Gastroesophageal sphincter (tissue), 4 donors: Measurements from ENCODE around the gene MOCS3. TPM values are rescaled to one million over a fixed set of nuclear protein-coding genes. Genes with fewer than 3 reads are reported as not detected.

Experiments used
- ATAC-seq: fragments of 150-250 bp; one replicate; pipeline ENCODE4 v1.9.1; 2016; ENCODE audit warnings: mild to moderate bottlenecking, moderate library complexity
- H3K27ac ChIP-seq, 4 donors: fragments of 200-600 bp; sonication (generic) in 3 of 4; 1 replicate in 3 of 4; 2 replicates in 1 of 4; pipeline ENCODE4 v1.5.1; 2016 to 2019
- H3K27me3 ChIP-seq: fragments of 200-600 bp; sonication (generic); one replicate; pipeline ENCODE4 v1.5.1; 2019
- H3K36me3 ChIP-seq, 2 donors: fragments of 200-600 bp; sonication (generic); one replicate each; pipeline ENCODE4 v1.5.1; 2019; ENCODE audit warnings: control low read depth in 1 of 2
- H3K4me1 ChIP-seq, 3 donors: fragments of 200-600 bp; sonication (generic); 1 replicate in 2 of 3; 2 replicates in 1 of 3; pipeline ENCODE4 v1.5.1; 2016 to 2019; ENCODE audit warnings: control low read depth in 2 of 3
- H3K4me3 ChIP-seq, 2 donors: fragments of 200-600 bp; sonication (generic); one replicate each; pipeline ENCODE4 v1.5.1; 2019; ENCODE audit warnings: mild to moderate bottlenecking in 1 of 2, moderate library complexity in 1 of 2
- H3K9me3 ChIP-seq, 3 donors: fragments of 200-600 bp; sonication (generic); one replicate each; pipeline ENCODE4 v1.5.1; 2017 to 2019; ENCODE audit warnings: control low read depth in 2 of 3
- CTCF ChIP-seq, 4 experiments: fragments of 200-600 bp in 2 of 4; fragments of 450-650 bp in 2 of 4; sonication (generic) in 1 of 4; IDR thresholded peaks; one replicate each; pipeline ENCODE4 v1.5.1; 2017 to 2019; ENCODE audit warnings: antibody characterized with exemption in 4 of 4, mild to moderate bottlenecking in 2 of 4, moderate library complexity in 2 of 4
- EP300 ChIP-seq: sonication (generic); formaldehyde crosslinking; IDR thresholded peaks from one replicate; pipeline ENCODE4 v1.6.1; 2017; ENCODE audit warnings: antibody characterized with exemption, mild to moderate bottlenecking
- POLR2A ChIP-seq, 2 donors: fragments of 450-650 bp; IDR thresholded peaks; one replicate each; pipeline ENCODE4 v1.6.1; 2017; ENCODE audit warnings: antibody characterized with exemption in 2 of 2, mild to moderate bottlenecking in 2 of 2, moderate library complexity in 1 of 2
- POLR2AphosphoS5 ChIP-seq: sonication (generic); formaldehyde crosslinking; IDR thresholded peaks from one replicate; pipeline ENCODE4 v1.6.1; 2017; ENCODE audit warnings: antibody characterized with exemption
- WGBS, 2 donors: methylation state at CpG; one replicate each; pipeline ENCODE4 v1.1.5; 2018; ENCODE audit warnings: low coverage in 1 of 2; 5-methylcytosine and 5-hydroxymethylcytosine counted together
- total RNA-seq, 4 donors: library from RNA; depleted of rRNA; stranded (reverse); fragments of >200 nt; gene quantifications; one replicate each; pipeline ENCODE4 v1.1.0, GENCODE V29; 2016

The MOCS3 gene
- total RNA-seq, 4 donors from 2014 or later = 4.2 to 6.1 (median 5.4) TPM

GRCh38 chr20:51003753-51004152 lies 45.1 kb downstream of the MOCS3 start:
- no CpG with 5 or more reads among the region's 21 CpGs for WGBS, 2 donors
- Histone ChIP-seq H3K27me3 (peaks cover 45% of the 10 kb centered on the region), H3K4me1 (no peaks in the 10 kb centered on the region), H3K36me3 (no peaks in the 10 kb centered on the region), H3K9me3 (no peaks in the 10 kb centered on the region), H3K4me3 (no peak overlapping the region), H3K27ac (no peak overlapping the region)
- TF ChIP-seq CTCF (IDR thresholded peaks at IDR 0.05) (no peak), EP300 (no peak), POLR2A (IDR thresholded peaks at IDR 0.05) (no peak)
- no peak for ATAC-seq

GRCh38 chr20:51004305-51004727 lies 45.7 kb downstream of the MOCS3 start:
- 80% methylated on average over 2 of the region's 44 CpGs; no CpG with 5 or more reads in 1 of the 2 donors for WGBS, 2 donors
- TF ChIP-seq POLR2AphosphoS5 (no peak), POLR2A (IDR thresholded peaks at IDR 0.05) (no peak), EP300 (no peak), CTCF (IDR thresholded peaks at IDR 0.05) (no peak)
- H3K27me3 ChIP-seq = peaks cover 44% of the 10 kb centered on the region

GRCh38 chr20:51004781-51005180 lies 46.2 kb downstream of the MOCS3 start:
- Histone ChIP-seq H3K36me3 (no peaks in the 10 kb centered on the region), H3K4me3 (no peak overlapping the region), H3K27me3 (peaks cover 44% of the 10 kb centered on the region), H3K27ac (no peak overlapping the region), H3K9me3 (no peaks in the 10 kb centered on the region), H3K4me1 (no peaks in the 10 kb centered on the region)
- no peak for ATAC-seq
- WGBS, 2 donors = 85 to 94% methylated on average over 7 to 9 of the region's 9 CpGs
- TF ChIP-seq EP300 = no peak
- no peak for TF ChIP-seq CTCF (IDR thresholded peaks at IDR 0.05)
- TF ChIP-seq POLR2AphosphoS5 = no peak
- TF ChIP-seq POLR2A (IDR thresholded peaks at IDR 0.05) = no peak

More at GRCh38 chr20:51004305-51004727, 45.7 kb downstream of the MOCS3 start:
- ATAC-seq = no peak
- Histone ChIP-seq H3K4me3 (no peak overlapping the region), H3K4me1 (no peaks in the 10 kb centered on the region), H3K36me3 (no peaks in the 10 kb centered on the region), H3K9me3 (no peaks in the 10 kb centered on the region), H3K27ac (no peak overlapping the region)

GRCh38 chr20:51005214-51005613 lies 46.6 kb downstream of the MOCS3 start:
- ATAC-seq = no peak
- Histone ChIP-seq H3K27me3 (peaks cover 44% of the 10 kb centered on the region), H3K4me1 (no peaks in the 10 kb centered on the region), H3K4me3 (no peak overlapping the region), H3K27ac (no peak overlapping the region), H3K9me3 (no peaks in the 10 kb centered on the region), H3K36me3 (no peaks in the 10 kb centered on the region)
- no peak for TF ChIP-seq CTCF (IDR thresholded peaks at IDR 0.05)
- WGBS, 2 donors = 75 to 92% methylated on average over 2 to 5 of the region's 7 CpGs

GRCh38 chr20:51008718-51009117 lies 50.1 kb downstream of the MOCS3 start:
- no peaks in the 10 kb centered on the region for H3K4me1 ChIP-seq
- H3K36me3 ChIP-seq = no peaks in the 10 kb centered on the region
- H3K9me3 ChIP-seq = no peaks in the 10 kb centered on the region
- no peak for ATAC-seq
- H3K4me3 ChIP-seq = no peak overlapping the region
- TF ChIP-seq EP300 (no peak), POLR2A (IDR thresholded peaks at IDR 0.05) (no peak), POLR2AphosphoS5 (no peak), CTCF (IDR thresholded peaks at IDR 0.05) (no peak)
- no peak overlapping the region for H3K27ac ChIP-seq
- H3K27me3 ChIP-seq = peaks cover 51% of the 10 kb centered on the region
- 64 to 67% methylated on average over 1 to 2 of the region's 5 CpGs for WGBS, 2 donors
